Ishikawa (cell line): Measurements from ENCODE around the gene ASAP3.

ENCODE experiments used
- CEBPB ChIP-seq: IDR thresholded peaks from 2 replicates; pipeline ENCODE4 v1.6.1; 2012
- NFIC ChIP-seq: IDR thresholded peaks from 2 replicates; pipeline ENCODE4 v1.6.1; 2012
- TEAD4 ChIP-seq: IDR thresholded peaks from 2 replicates; pipeline ENCODE4 v1.6.1; 2012

DNA sequence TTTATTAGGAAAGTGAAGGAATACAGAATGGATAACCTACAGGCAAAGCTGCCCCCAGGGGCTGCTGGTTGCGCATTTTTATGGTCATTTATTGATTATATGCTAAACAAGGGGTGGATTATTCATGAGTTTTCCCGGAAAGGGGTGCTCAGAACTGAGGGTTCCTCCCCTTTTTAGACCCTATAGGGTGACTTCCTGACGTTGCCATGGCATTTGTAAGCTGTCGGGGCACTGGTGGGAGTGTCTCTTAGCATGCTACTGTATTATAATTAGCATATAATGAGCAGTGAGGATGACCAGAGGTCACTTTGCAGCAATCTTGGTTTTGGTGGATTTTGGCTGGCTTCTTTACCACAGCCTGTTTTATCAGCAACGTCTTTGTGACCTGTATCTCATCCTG, 5.9 kb upstream of the ASAP3 start:
- TF ChIP-seq CEBPB: no peak
- no peak for TF ChIP-seq NFIC
- no peak for TF ChIP-seq TEAD4
